Measurements from ENCODE around the gene GALNT18.

Gene GALNT18

DNA sequence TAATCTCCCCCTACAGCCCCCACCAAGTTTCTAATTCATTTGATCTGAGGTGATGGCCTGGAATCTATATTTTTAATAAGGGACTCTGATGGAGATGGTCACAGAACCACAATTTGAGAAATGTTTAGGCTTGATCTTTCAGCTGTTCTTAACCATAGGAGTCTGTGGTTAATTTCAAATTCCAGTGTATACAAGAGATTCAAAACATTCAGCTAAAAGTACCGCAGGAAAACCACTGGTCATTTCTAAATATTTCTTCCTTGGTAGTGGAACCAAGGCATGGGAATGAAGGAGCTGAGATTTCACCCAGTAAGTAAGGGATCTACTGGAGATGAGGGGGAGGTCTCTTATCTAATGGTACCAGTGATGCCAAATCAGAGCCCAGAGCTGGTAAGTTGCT, 18.3 kb upstream of the GALNT18 start (continued):
- TF ChIP-seq PRDM4 (tag by site-specific recombination; IDR thresholded peaks at IDR 0.05), result no peak
- no peak for TF ChIP-seq ZBTB17 (tag by site-specific recombination; IDR thresholded peaks at IDR 0.05)
- TF ChIP-seq ZNF24 (tag by site-specific recombination; IDR thresholded peaks at IDR 0.05), result no peak
- TF ChIP-seq ZNF433 (tag by site-specific recombination; IDR thresholded peaks at IDR 0.05; ENCODE audit: low read depth), result no peak
- no peak for TF ChIP-seq ZNF560 (tag by site-specific recombination; IDR thresholded peaks at IDR 0.05; ENCODE audit: borderline replicate concordance)
- TF ChIP-seq ZNF133 (tag by site-specific recombination; IDR thresholded peaks at IDR 0.05), result no peak
- TF ChIP-seq, protein P1, sequence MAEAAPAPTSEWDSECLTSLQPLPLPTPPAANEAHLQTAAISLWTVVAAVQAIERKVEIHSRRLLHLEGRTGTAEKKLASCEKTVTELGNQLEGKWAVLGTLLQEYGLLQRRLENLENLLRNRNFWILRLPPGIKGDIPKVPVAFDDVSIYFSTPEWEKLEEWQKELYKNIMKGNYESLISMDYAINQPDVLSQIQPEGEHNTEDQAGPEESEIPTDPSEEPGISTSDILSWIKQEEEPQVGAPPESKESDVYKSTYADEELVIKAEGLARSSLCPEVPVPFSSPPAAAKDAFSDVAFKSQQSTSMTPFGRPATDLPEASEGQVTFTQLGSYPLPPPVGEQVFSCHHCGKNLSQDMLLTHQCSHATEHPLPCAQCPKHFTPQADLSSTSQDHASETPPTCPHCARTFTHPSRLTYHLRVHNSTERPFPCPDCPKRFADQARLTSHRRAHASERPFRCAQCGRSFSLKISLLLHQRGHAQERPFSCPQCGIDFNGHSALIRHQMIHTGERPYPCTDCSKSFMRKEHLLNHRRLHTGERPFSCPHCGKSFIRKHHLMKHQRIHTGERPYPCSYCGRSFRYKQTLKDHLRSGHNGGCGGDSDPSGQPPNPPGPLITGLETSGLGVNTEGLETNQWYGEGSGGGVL (tag by site-specific recombination; IDR thresholded peaks at IDR 0.05), result no peak
- TF ChIP-seq PRDM1 (tag by site-specific recombination; IDR thresholded peaks at IDR 0.05), result no peak

DNA sequence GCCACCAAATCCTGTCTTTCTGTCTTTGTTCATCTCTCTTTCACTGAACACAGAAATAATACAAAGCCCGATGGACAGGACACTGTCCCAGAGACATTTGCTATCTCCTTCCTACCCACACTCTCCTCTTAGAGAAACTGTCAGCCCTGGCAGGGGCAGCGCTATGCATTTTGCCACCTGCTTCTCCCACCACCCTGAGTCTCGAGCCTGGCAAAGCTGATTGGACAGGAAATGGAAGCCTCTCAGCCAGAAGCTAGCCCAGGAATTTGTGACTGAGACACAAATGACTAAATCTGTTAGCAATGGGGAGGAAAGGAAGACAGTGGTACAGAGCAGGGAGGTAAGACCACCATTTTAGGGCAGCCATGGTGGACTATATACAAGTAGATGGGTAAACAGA, 14.9 kb upstream of the GALNT18 start:
- H3K9me3 ChIP-seq (ENCODE audit: control insufficient read depth, insufficient read depth, low read depth, low read length), result no peaks in the 10 kb centered on the region
- H3K4me3 ChIP-seq (ENCODE audit: low read depth, low read length), result no peak overlapping the region
- no peak overlapping the region for H3K27ac ChIP-seq (ENCODE audit: extremely low read depth, low read depth, low read length)
- no peak for TF ChIP-seq ZNF280D (tag by site-specific recombination; IDR thresholded peaks at IDR 0.05)
- no peak for TF ChIP-seq ZNF548 (tag by site-specific recombination; IDR thresholded peaks at IDR 0.05)
- TF ChIP-seq SP2 (tag by site-specific recombination; IDR thresholded peaks at IDR 0.05), result no peak
- TF ChIP-seq ZBTB44 (tag by site-specific recombination; IDR thresholded peaks at IDR 0.05), result no peak
- no peak for TF ChIP-seq ZNF670 (tag by site-specific recombination; IDR thresholded peaks at IDR 0.05; ENCODE audit: low read depth)
- no peak for TF ChIP-seq ZFP3 (tag by site-specific recombination; IDR thresholded peaks at IDR 0.05; ENCODE audit: low read depth)
- TF ChIP-seq OSR2 (tag by site-specific recombination; IDR thresholded peaks at IDR 0.05), result no peak
- no peak for TF ChIP-seq ZNF510 (tag by site-specific recombination; IDR thresholded peaks at IDR 0.05; ENCODE audit: insufficient replicate concordance)
- no peak for TF ChIP-seq ZIC2 (tag by site-specific recombination; IDR thresholded peaks at IDR 0.05)
- TF ChIP-seq HOXC10 (CRISPR knock-in tag; IDR thresholded peaks at IDR 0.05), result no peak
- TF ChIP-seq BCL11B (tag by site-specific recombination; IDR thresholded peaks at IDR 0.05; ENCODE audit: low read depth), result no peak
- no peak for TF ChIP-seq IKZF3 (tag by site-specific recombination; IDR thresholded peaks at IDR 0.05)
- TF ChIP-seq ZSCAN16 (tag by site-specific recombination; IDR thresholded peaks at IDR 0.05), result no peak
- no peak for TF ChIP-seq PRDM6 (tag by site-specific recombination; IDR thresholded peaks at IDR 0.05)
- TF ChIP-seq ZNF473 (tag by site-specific recombination; IDR thresholded peaks at IDR 0.05), result no peak
- TF ChIP-seq ZBTB8A (tag by site-specific recombination; IDR thresholded peaks at IDR 0.05), result no peak
- POLR2A ChIA-PET, result no interaction called here
- CTCF ChIA-PET, result no interaction called here
- H3K4me1 ChIP-seq (ENCODE audit: control insufficient read depth, insufficient read depth, low read length), result no peaks in the 10 kb centered on the region
- no peaks in the 10 kb centered on the region for H3K36me3 ChIP-seq (ENCODE audit: control insufficient read depth in 2 of 2, insufficient read depth in 1 of 2, low read length in 2 of 2)
